Glutamatergic neuron (in vitro differentiated cells): ENCODE data around the gene TNNC2. TPM values are rescaled to one million over a fixed set of nuclear protein-coding genes. Genes with fewer than 3 reads are reported as not detected.

Source experiments
- DNase-seq: peaks from one replicate; pipeline ENCODE4 v3.0.0; 2022
- H3K27ac Mint-ChIP-seq: one replicate; pipeline ENCODE4 v1.8.0; 2020; ENCODE audit warnings: mild to moderate bottlenecking, mixed read lengths, inconsistent platforms; ENCODE audit not compliant: unreplicated experiment
- H3K27me3 Mint-ChIP-seq: one replicate; pipeline ENCODE4 v1.8.0; 2020; ENCODE audit warnings: mild to moderate bottlenecking, moderate library complexity, mixed read lengths, inconsistent platforms; ENCODE audit not compliant: unreplicated experiment
- H3K36me3 Mint-ChIP-seq: one replicate; pipeline ENCODE4 v1.8.0; 2020; ENCODE audit warnings: mild to moderate bottlenecking, mixed read lengths, inconsistent platforms; ENCODE audit not compliant: unreplicated experiment
- H3K4me1 Mint-ChIP-seq: one replicate; pipeline ENCODE4 v1.8.0; 2020; ENCODE audit warnings: mild to moderate bottlenecking, low read depth, mixed read lengths, inconsistent platforms; ENCODE audit not compliant: unreplicated experiment
- H3K4me3 Mint-ChIP-seq: one replicate; pipeline ENCODE4 v1.8.0; 2020; ENCODE audit warnings: mild to moderate bottlenecking, mixed read lengths, inconsistent platforms; ENCODE audit not compliant: unreplicated experiment
- H3K9me3 Mint-ChIP-seq: one replicate; pipeline ENCODE4 v1.8.0; 2020; ENCODE audit warnings: mild to moderate bottlenecking, moderate library complexity, mixed read lengths, inconsistent platforms; ENCODE audit not compliant: unreplicated experiment
- total RNA-seq: library from RNA; stranded (reverse); fragmentation: NEBNext Ultra II Directional; extraction: Animal tissue kit (Norgen Biotek cat#: 25700); gene quantifications from one replicate; pipeline ENCODE4 v1.2.1, GENCODE V29; 2021; ENCODE audit not compliant: unreplicated experiment
- TF ChIP-seq, protein P1 (sequence below): fragments of 200-600 bp; sonication (generic); IDR thresholded peaks from one replicate; pipeline ENCODE4 v1.5.0; 2021; ENCODE audit not compliant: partially characterized antibody, unreplicated experiment

Gene TNNC2
- total RNA-seq, 1 donor from 2014 or later, result 0.64 TPM

DNA sequence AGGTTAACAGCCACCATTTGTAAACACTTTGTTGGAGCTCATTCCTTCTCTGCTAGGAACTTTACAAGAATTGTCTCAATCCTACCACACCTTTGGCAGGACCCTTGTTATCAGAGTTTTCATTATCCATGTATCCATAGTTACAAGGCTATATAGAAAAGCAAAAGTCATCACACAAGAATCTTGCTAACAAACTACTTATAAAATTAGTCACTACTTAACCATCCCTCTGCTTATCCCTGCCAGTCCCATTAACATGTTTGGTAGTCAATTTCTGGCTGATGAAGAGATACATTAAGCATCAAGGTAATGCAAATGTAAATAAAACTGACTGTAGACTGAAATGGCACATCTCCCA is 40.7 kb upstream of the TNNC2 start:
- DNase-seq, result no peak
- no peak overlapping the region for H3K4me3 Mint-ChIP-seq
- no peak overlapping the region for H3K27ac Mint-ChIP-seq
- H3K36me3 Mint-ChIP-seq, result peaks cover 3% of the 10 kb centered on the region
- H3K27me3 Mint-ChIP-seq, result no peaks in the 10 kb centered on the region
- TF ChIP-seq, protein P1, sequence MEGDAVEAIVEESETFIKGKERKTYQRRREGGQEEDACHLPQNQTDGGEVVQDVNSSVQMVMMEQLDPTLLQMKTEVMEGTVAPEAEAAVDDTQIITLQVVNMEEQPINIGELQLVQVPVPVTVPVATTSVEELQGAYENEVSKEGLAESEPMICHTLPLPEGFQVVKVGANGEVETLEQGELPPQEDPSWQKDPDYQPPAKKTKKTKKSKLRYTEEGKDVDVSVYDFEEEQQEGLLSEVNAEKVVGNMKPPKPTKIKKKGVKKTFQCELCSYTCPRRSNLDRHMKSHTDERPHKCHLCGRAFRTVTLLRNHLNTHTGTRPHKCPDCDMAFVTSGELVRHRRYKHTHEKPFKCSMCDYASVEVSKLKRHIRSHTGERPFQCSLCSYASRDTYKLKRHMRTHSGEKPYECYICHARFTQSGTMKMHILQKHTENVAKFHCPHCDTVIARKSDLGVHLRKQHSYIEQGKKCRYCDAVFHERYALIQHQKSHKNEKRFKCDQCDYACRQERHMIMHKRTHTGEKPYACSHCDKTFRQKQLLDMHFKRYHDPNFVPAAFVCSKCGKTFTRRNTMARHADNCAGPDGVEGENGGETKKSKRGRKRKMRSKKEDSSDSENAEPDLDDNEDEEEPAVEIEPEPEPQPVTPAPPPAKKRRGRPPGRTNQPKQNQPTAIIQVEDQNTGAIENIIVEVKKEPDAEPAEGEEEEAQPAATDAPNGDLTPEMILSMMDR, result no peak
- no peaks in the 10 kb centered on the region for H3K9me3 Mint-ChIP-seq
- no peaks in the 10 kb centered on the region for H3K4me1 Mint-ChIP-seq

DNA sequence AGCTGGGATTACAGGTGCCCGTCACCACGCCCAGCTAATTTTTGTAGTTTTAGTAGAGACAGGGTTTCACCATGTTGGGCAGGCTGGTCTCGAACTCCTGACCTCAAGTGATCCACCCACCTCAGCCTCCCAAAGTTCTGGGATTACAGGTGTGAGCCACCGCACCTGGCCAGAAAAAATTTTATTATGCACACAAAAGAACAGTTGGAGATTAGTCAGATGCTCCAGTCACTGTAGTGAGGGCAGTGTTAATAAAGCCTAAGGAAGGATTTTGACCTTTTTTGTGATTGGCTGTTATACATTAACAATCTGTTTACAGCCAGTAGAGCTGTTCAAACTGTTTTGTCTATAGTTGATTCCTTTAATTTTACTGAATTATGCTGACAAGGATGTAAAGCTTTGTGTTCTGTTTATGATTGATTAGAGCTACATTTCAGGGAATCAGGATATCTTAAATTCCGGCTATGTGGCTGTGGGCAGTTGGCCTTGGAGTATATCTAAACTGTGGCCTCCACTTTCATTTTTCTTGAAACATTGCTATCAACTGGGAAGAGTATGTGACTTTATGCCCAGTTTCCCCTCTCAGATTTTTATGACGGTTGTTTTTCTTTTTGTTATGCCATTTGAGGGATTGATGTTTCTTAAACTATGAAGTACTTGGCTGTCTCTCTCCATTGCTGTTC is 40.2 kb upstream of the TNNC2 start:
- no peak for DNase-seq
- Mint-ChIP-seq H3K9me3 (no peaks in the 10 kb centered on the region), H3K4me3 (no peak overlapping the region), H3K27me3 (no peaks in the 10 kb centered on the region), H3K4me1 (no peaks in the 10 kb centered on the region), H3K36me3 (peaks cover 2% of the 10 kb centered on the region), H3K27ac (no peak overlapping the region)
- TF ChIP-seq, protein P1, result no peak

GRCh38 chr20:45866454-45866853 is 39.3 kb upstream of the TNNC2 start:
- H3K9me3 Mint-ChIP-seq, result no peaks in the 10 kb centered on the region
- no peaks in the 10 kb centered on the region for H3K27me3 Mint-ChIP-seq
- H3K36me3 Mint-ChIP-seq, result no peaks in the 10 kb centered on the region
- H3K4me3 Mint-ChIP-seq, result no peak overlapping the region
- TF ChIP-seq, protein P1, result no peak
- DNase-seq, result no peak
- no peaks in the 10 kb centered on the region for H3K4me1 Mint-ChIP-seq
- H3K27ac Mint-ChIP-seq, result no peak overlapping the region

- Mint-ChIP-seq H3K9me3 (no peaks in the 10 kb centered on the region), H3K27me3 (no peaks in the 10 kb centered on the region), H3K4me1 (no peaks in the 10 kb centered on the region), H3K27ac (no peak overlapping the region), H3K36me3 (no peaks in the 10 kb centered on the region), H3K4me3 (no peak overlapping the region)
- TF ChIP-seq, protein P1, result no peak
- DNase-seq, result no peak
Observed at GRCh38 chr20:45863543-45864470, 36.7 kb upstream of the TNNC2 start.
